ENCODE results near the gene PRKAR1B. TPM values are rescaled to one million over a fixed set of nuclear protein-coding genes. Genes with fewer than 3 reads are reported as not detected.

PRKAR1B gene
- total and polyA plus RNA-seq, 8 donors, result 2.5 to 8.4 (median 5.3) TPM

GRCh38 chr7:537911-538634, 189.0 kb downstream of the PRKAR1B start:
- H3K4me3 ChIP-seq, result no peak overlapping the region
- no peaks in the 10 kb centered on the region for H3K36me3 ChIP-seq
- no peaks in the 10 kb centered on the region for H3K9me3 ChIP-seq
- ATAC-seq, result peak; percentile 82 to 91 (median 88)
- no peak for TF ChIP-seq CTCF (IDR thresholded peaks at IDR 0.05)
- H3K27me3 ChIP-seq, result no peaks in the 10 kb centered on the region
- WGBS, 2 donors, result 43 to 49% methylated on average over 19 to 21 of the region's 21 CpGs
- peaks cover 4 to 13% (median 10%) of the 10 kb centered on the region in 3 donors for H3K4me1 ChIP-seq
- H3K27ac ChIP-seq, result peak overlapping the region; percentile 67 to 72 (median 69)
- FAIRE-seq, result no peak
- intact Hi-C loops (cut with DNase I), result no loop called here
- DNase-seq, result peak; percentile 81 to 91 (median 85)

GRCh38 chr7:536231-536630, 190.8 kb downstream of the PRKAR1B start:
- TF ChIP-seq CTCF (IDR thresholded peaks at IDR 0.05), result no peak
- no peaks in the 10 kb centered on the region for H3K9me3 ChIP-seq
- intact Hi-C loops (cut with DNase I), result no loop called here
- DNase-seq (peak in 2 of 6 donors; percentile 28 to 72), ATAC-seq (no peak), FAIRE-seq (no peak)
- H3K27me3 ChIP-seq, result no peaks in the 10 kb centered on the region
- no peak overlapping the region for H3K27ac ChIP-seq
- H3K4me3 ChIP-seq, result no peak overlapping the region
- WGBS, 2 donors, result 93 to 95% methylated on average over 12 of the region's 12 CpGs
- H3K36me3 ChIP-seq, result no peaks in the 10 kb centered on the region
- H3K4me1 ChIP-seq, result peaks cover 4 to 13% (median 10%) of the 10 kb centered on the region in 3 donors

- H3K4me1 ChIP-seq, result peaks cover 4 to 13% (median 10%) of the 10 kb centered on the region in 3 donors
- no peak for ATAC-seq
- H3K36me3 ChIP-seq, result no peaks in the 10 kb centered on the region
- 82 to 97% methylated on average over 10 of the region's 10 CpGs for WGBS, 2 donors
- H3K4me3 ChIP-seq, result no peak overlapping the region
- FAIRE-seq, result no peak
- H3K27ac ChIP-seq, result no peak overlapping the region
- no peaks in the 10 kb centered on the region for H3K27me3 ChIP-seq
- DNase-seq, result no peak
- TF ChIP-seq CTCF (IDR thresholded peaks at IDR 0.05), result no peak
- no peaks in the 10 kb centered on the region for H3K9me3 ChIP-seq
- intact Hi-C loops (cut with DNase I), result no loop called here
These were observed 192.1 kb downstream of the PRKAR1B start for GRCh38 chr7:534959-535358.

GRCh38 chr7:534075-534474, 193.0 kb downstream of the PRKAR1B start:
- ATAC-seq (no peak), FAIRE-seq (no peak)
- intact Hi-C loops (cut with DNase I), result no loop called here

More at GRCh38 chr7:534075-534474, 193.0 kb downstream of the PRKAR1B start:
- DNase-seq, result no peak
- WGBS, 2 donors, result 87 to 91% methylated on average over 8 of the region's 8 CpGs
- Histone ChIP-seq H3K27me3 (no peaks in the 10 kb centered on the region), H3K4me3 (no peak overlapping the region), H3K4me1 (peaks cover 4 to 10% (median 10%) of the 10 kb centered on the region in 3 donors), H3K9me3 (no peaks in the 10 kb centered on the region), H3K27ac (no peak overlapping the region), H3K36me3 (no peaks in the 10 kb centered on the region)
- TF ChIP-seq CTCF (IDR thresholded peaks at IDR 0.05), result no peak
